SU-DHL-6 (cell line): ENCODE data around the gene TFAP2E.

Experiments used
- H2AFZ ChIP-seq: fragments of 200-600 bp; sonication (generic); 2 replicates; pipeline ENCODE4 v1.6.1; 2014; ENCODE audit warnings: low read depth, mild to moderate bottlenecking, moderate library complexity, mixed read lengths, antibody characterized with exemption, low read length; ENCODE audit not compliant: severe bottlenecking
- H3F3A ChIP-seq: fragments of 200-600 bp; shearing (Covaris generic); 2 replicates; pipeline ENCODE4 v1.6.0; 2016; ENCODE audit warnings: antibody characterized with exemption, mild to moderate bottlenecking; ENCODE audit not compliant: insufficient read depth
- H3K27ac ChIP-seq: fragments of 200-600 bp; sonication (generic); 2 replicates; pipeline ENCODE4 v1.5.1; 2016; ENCODE audit warnings: low read depth, mild to moderate bottlenecking, low read length, moderate library complexity, mixed read lengths
- H3K27me3 ChIP-seq: fragments of 200-600 bp; sonication (generic), shearing (Covaris generic); 2 replicates; pipeline ENCODE4 v1.6.0; 2014; ENCODE audit warnings: mild to moderate bottlenecking, low read length
- H3K36me3 ChIP-seq: fragments of 200-600 bp; sonication (generic); 2 replicates; pipeline ENCODE4 v1.6.1; 2014; ENCODE audit warnings: mild to moderate bottlenecking, low read length, mixed read lengths
- H3K4me2 ChIP-seq: fragments of 300-600, 200-600 bp; shearing (Covaris generic), sonication (generic); 2 replicates; pipeline ENCODE4 v1.6.0; 2014; ENCODE audit warnings: low read length, low read depth, mild to moderate bottlenecking; ENCODE audit not compliant: poor library complexity, severe bottlenecking
- H3K4me3 ChIP-seq: fragments of 200-600 bp; sonication (generic); 2 replicates; pipeline ENCODE4 v1.5.1; 2014; ENCODE audit warnings: antibody characterized with exemption, low read length, mild to moderate bottlenecking, mixed read lengths; ENCODE audit not compliant: insufficient read depth, poor library complexity, severe bottlenecking
- H3K79me2 ChIP-seq: fragments of 200-600 bp; sonication (generic); 2 replicates; pipeline ENCODE4 v1.6.1; 2014; ENCODE audit warnings: mild to moderate bottlenecking, low read length, moderate library complexity; ENCODE audit not compliant: insufficient read depth
- H3K9ac ChIP-seq: fragments of 200-600 bp; sonication (generic); 2 replicates; pipeline ENCODE4 v1.7.0; 2014; ENCODE audit warnings: mild to moderate bottlenecking, low read length
- H3K9me2 ChIP-seq: fragments of 200-600 bp; sonication (generic); replicated peaks from 2 replicates; pipeline ENCODE4 v1.6.1; 2014; ENCODE audit warnings: low read length; ENCODE audit not compliant: insufficient read depth
- H3K9me3 ChIP-seq: fragments of 200-600 bp; sonication (generic); 2 replicates; pipeline ENCODE4 v1.6.1; 2014; ENCODE audit warnings: low read length, mixed read lengths; ENCODE audit not compliant: insufficient read depth
- H4K20me1 ChIP-seq: fragments of 200-600 bp; sonication (generic); 2 replicates; pipeline ENCODE4 v1.6.1; 2014; ENCODE audit warnings: low read depth, mild to moderate bottlenecking, antibody characterized with exemption, low read length, moderate library complexity, mixed read lengths
- CTCF ChIP-seq: fragments of 200-600 bp; sonication (generic); IDR thresholded peaks from one replicate; pipeline ENCODE4 v1.5.1; 2017; ENCODE audit warnings: antibody characterized with exemption, mild to moderate bottlenecking, low read length, moderate library complexity; ENCODE audit not compliant: insufficient read depth, poor library complexity, severe bottlenecking
- EZH2phosphoT487 ChIP-seq: fragments of 200-600 bp; sonication (generic), shearing (Covaris generic); conservative IDR thresholded peaks from 2 replicates; pipeline ENCODE4 v1.6.1; 2018; ENCODE audit warnings: mild to moderate bottlenecking, antibody characterized with exemption, low read length, moderate library complexity, mixed read lengths

Gene TFAP2E

GRCh38 chr1:35600593-35600992, 27.5 kb downstream of the TFAP2E start:
- H3K27ac ChIP-seq: no peak overlapping the region
- H3K27me3 ChIP-seq: no peaks in the 10 kb centered on the region
- TF ChIP-seq CTCF: no peak
- TF ChIP-seq EZH2phosphoT487: no peak
- 0 out of 2 replicates have a peak, but pooled peaks cover 4% of the 10 kb centered on the region for H3F3A ChIP-seq
- no peaks in the 10 kb centered on the region for H3K79me2 ChIP-seq
- no peak overlapping the region for H3K4me2 ChIP-seq
- no peaks in the 10 kb centered on the region for H3K9me2 ChIP-seq
- no peak overlapping the region for H3K4me3 ChIP-seq
- H3K36me3 ChIP-seq: peaks cover 4% of the 10 kb centered on the region; the same call in 1 of the 2 replicates
- H3K9me3 ChIP-seq: no peaks in the 10 kb centered on the region
- no peaks in the 10 kb centered on the region for H4K20me1 ChIP-seq
- H3K9ac ChIP-seq: no peak overlapping the region
- H2AFZ ChIP-seq: no peak overlapping the region

GRCh38 chr1:35603468-35603867, 30.4 kb downstream of the TFAP2E start:
- Histone ChIP-seq H3K9ac (no peak overlapping the region), H2AFZ (no peak overlapping the region), H3K4me3 (no peak overlapping the region), H3K79me2 (peaks cover 13% of the 10 kb centered on the region; the same call in 1 of the 2 replicates), H3K27ac (no peak overlapping the region), H3F3A (0 out of 2 replicates have a peak, but pooled peaks cover 4% of the 10 kb centered on the region), H4K20me1 (no peaks in the 10 kb centered on the region), H3K9me3 (no peaks in the 10 kb centered on the region), H3K4me2 (no peak overlapping the region), H3K36me3 (peaks cover 19% of the 10 kb centered on the region; the same call in 1 of the 2 replicates), H3K9me2 (no peaks in the 10 kb centered on the region), H3K27me3 (no peaks in the 10 kb centered on the region)
- TF ChIP-seq EZH2phosphoT487 (no peak), CTCF (no peak)

- Histone ChIP-seq H3K9me3 (no peaks in the 10 kb centered on the region), H3K27ac (no peak overlapping the region), H3K4me3 (no peak overlapping the region), H2AFZ (no peak overlapping the region), H3K36me3 (peaks cover 24% of the 10 kb centered on the region; the same call in 1 of the 2 replicates), H3K27me3 (no peaks in the 10 kb centered on the region), H3K9ac (no peak overlapping the region), H3F3A (0 out of 2 replicates have a peak, but pooled peaks cover 4% of the 10 kb centered on the region), H3K9me2 (no peaks in the 10 kb centered on the region), H3K79me2 (peaks cover 13% of the 10 kb centered on the region; the same call in 1 of the 2 replicates), H3K4me2 (no peak overlapping the region), H4K20me1 (no peaks in the 10 kb centered on the region)
- TF ChIP-seq EZH2phosphoT487 (no peak), CTCF (no peak)
These were observed 30.8 kb downstream of the TFAP2E start for GRCh38 chr1:35603941-35604340.
